ENCODE measurements around the gene CHGA. TPM values are rescaled to one million over a fixed set of nuclear protein-coding genes. Genes with fewer than 3 reads are reported as not detected.

Gene CHGA
- total and polyA plus RNA-seq, 7 donors: 0.04 to 0.87 (median 0.15) TPM; not detected in 3

DNA sequence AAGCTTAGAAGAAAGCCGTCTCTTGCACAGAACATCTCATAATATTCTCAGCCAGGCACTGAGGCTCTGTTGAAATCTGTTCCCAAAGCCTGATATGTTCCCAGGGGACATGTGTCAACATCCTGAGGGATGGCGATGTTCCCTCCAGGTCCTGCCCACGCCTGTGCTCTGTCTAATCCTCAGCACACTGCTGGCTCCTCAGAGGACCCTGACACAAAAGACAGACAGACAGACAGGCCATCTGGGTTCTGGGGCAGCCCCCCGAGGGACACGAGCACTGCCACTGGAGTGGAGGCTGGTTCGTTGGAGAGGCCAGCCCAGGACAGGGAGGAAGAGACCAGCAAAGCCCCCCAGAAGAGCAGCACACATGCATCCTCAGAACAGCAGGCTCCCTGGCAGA is 27.8 kb downstream of the CHGA start:
- TF ChIP-seq, protein P1, sequence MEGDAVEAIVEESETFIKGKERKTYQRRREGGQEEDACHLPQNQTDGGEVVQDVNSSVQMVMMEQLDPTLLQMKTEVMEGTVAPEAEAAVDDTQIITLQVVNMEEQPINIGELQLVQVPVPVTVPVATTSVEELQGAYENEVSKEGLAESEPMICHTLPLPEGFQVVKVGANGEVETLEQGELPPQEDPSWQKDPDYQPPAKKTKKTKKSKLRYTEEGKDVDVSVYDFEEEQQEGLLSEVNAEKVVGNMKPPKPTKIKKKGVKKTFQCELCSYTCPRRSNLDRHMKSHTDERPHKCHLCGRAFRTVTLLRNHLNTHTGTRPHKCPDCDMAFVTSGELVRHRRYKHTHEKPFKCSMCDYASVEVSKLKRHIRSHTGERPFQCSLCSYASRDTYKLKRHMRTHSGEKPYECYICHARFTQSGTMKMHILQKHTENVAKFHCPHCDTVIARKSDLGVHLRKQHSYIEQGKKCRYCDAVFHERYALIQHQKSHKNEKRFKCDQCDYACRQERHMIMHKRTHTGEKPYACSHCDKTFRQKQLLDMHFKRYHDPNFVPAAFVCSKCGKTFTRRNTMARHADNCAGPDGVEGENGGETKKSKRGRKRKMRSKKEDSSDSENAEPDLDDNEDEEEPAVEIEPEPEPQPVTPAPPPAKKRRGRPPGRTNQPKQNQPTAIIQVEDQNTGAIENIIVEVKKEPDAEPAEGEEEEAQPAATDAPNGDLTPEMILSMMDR (IDR thresholded peaks at IDR 0.05): no peak
- ATAC-seq (peak in 2 of 4 donors; percentile 29 to 45), DNase-seq (no peak)
- no peaks in the 10 kb centered on the region for H3K27me3 ChIP-seq (ENCODE audit: insufficient read depth in 3 of 3, low read length in 2 of 3)
- H3K4me1 ChIP-seq: no peaks in the 10 kb centered on the region
- H3K9me3 ChIP-seq: no peaks in the 10 kb centered on the region
- H3K36me3 ChIP-seq (ENCODE audit: insufficient read depth in 1 of 2, low read depth in 1 of 2): peaks cover 0 to 25% of the 10 kb centered on the region in 2 donors
- H3K27ac ChIP-seq: no peak overlapping the region
- intact Hi-C loops (cut with DNase I): loop anchor here in 1 of 2 donors (5.0 kb wide), 1 partner anchor 187 kb away; no protein-coding TSS in a partner anchor
- WGBS, 3 donors: 74 to 80% (median 79%) methylated on average over 6 of the region's 6 CpGs
- no peak overlapping the region for H3K4me3 ChIP-seq

DNA sequence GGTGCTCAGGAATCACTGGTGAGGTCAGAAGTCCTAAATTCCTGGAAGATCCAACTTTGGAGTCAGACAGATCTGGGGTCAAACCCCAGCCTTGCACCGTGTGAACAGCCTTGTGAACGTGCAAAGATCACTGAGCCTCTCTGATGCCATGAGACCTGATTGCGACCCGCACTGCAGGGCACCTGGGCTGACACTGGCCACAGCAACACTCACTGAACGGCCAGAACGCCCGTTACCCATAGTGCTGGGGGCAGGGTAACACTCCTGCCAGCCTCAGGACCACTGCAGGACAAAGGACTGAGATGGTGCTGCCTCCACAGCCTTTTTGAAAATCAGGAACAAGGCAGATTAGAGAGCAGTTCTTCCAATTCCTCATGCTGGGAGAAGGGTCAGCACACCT is 28.3 kb downstream of the CHGA start:
- H3K36me3 ChIP-seq (ENCODE audit: insufficient read depth in 1 of 2, low read depth in 1 of 2): peaks cover 0 to 25% of the 10 kb centered on the region in 2 donors
- no peaks in the 10 kb centered on the region for H3K4me1 ChIP-seq
- 95 to 97% (median 96%) methylated on average over 7 of the region's 7 CpGs for WGBS, 3 donors
- ATAC-seq (no peak), DNase-seq (no peak)
- TF ChIP-seq, protein P1 (IDR thresholded peaks at IDR 0.05): no peak
- no peak overlapping the region for H3K4me3 ChIP-seq
- intact Hi-C loops (cut with DNase I): loop anchor here in 1 of 2 donors (5.0 kb wide), 1 partner anchor 186 kb away; no protein-coding TSS in a partner anchor
- no peaks in the 10 kb centered on the region for H3K27me3 ChIP-seq (ENCODE audit: insufficient read depth in 3 of 3, low read length in 2 of 3)
- no peak overlapping the region for H3K27ac ChIP-seq
- H3K9me3 ChIP-seq: no peaks in the 10 kb centered on the region

DNA sequence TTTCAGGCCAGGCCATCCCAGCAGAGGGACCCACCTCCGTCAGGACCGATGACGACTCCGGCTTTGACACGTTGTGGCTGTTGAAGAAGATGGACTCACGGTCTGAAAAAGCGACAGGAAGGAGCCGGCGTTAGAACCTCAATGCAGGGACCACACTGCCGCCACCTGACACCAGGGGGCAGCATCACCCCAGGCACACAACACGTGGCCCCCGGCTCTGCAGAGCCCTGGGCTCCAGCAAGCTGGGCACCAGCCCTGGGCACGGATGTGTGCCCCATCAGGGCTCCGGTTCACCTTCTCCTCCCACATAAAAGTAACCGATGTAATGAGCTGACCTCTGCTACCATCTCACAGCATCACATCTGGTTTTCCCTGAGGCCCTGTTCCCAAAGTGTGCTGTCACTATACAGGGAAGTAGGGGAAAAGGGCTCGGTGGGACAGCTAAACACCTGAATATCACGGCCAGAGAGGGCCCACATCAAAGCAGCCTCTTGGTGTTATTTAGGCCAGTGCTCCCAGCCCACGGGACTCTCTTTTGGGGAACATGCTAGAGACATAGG is 29.0 kb downstream of the CHGA start:
- peak; percentile 88 to 96 (median 92) for ATAC-seq
- H3K27me3 ChIP-seq (ENCODE audit: insufficient read depth in 3 of 3, low read length in 2 of 3): no peaks in the 10 kb centered on the region
- TF ChIP-seq, protein P1 (IDR thresholded peaks at IDR 0.05): peak; percentile 96
- WGBS, 3 donors: 14 to 23% (median 17%) methylated on average over 18 of the region's 18 CpGs
- peaks cover 0 to 30% of the 10 kb centered on the region in 2 donors for H3K36me3 ChIP-seq (ENCODE audit: insufficient read depth in 1 of 2, low read depth in 1 of 2)
- DNase-seq: peak; percentile 77 to 87
- intact Hi-C loops (cut with DNase I): loop anchor here (1.0 to 5.0 kb wide), 2 partner anchors 185 to 187 kb away; no protein-coding TSS in a partner anchor
- H3K4me3 ChIP-seq: no peak overlapping the region
- H3K9me3 ChIP-seq: no peaks in the 10 kb centered on the region
- no peak overlapping the region for H3K27ac ChIP-seq
- no peaks in the 10 kb centered on the region for H3K4me1 ChIP-seq

DNA sequence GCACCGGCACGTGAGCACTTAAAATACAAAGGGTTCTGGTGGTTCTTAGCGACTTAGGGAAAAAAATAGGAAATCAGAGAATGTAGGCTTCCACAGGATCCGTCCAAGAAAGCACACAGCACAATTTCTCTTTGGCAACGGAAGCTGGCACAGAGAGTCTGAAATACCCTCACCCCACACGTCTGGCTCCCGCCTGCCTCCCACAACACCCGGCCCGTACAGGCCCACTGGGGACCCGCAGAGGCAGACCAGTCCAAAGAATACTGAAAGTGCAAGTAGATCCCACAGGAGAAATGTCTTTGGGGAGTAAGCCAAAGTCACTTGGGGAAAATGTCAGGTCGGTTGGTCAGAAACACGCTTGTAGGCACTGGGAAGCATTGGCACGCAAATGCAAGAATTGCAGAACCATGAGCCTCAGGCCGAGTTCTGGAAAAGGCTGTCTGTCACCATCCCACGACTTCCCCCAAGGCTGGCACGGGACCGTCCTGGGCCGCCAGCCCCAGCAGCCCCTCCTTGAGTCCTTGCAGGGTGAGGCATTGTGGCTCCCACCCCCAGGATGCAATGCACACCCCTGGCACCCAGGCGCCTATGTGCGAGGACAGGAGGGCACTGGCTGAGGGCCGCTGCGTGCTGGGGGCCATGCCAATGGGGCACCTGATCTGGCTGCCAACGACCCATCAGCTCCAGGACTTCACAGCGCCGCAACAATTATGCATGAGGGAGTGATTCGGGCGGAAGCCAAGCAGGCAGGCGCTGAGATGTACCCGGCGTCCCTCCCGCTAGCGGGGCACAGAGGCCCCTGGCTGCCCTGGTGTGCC is 29.7 kb downstream of the CHGA start:
- Histone ChIP-seq H3K36me3 (ENCODE audit: insufficient read depth in 1 of 2, low read depth in 1 of 2) (peaks cover 0 to 37% of the 10 kb centered on the region in 2 donors), H3K4me3 (no peak overlapping the region), H3K4me1 (no peaks in the 10 kb centered on the region), H3K9me3 (no peaks in the 10 kb centered on the region), H3K27ac (no peak overlapping the region), H3K27me3 (ENCODE audit: insufficient read depth in 3 of 3, low read length in 2 of 3) (no peaks in the 10 kb centered on the region)
- 78 to 89% (median 86%) methylated on average over 32 of the region's 32 CpGs for WGBS, 3 donors
- DNase-seq (no peak), ATAC-seq (peak in 1 of 4 donors; percentile 29)
- TF ChIP-seq, protein P1 (IDR thresholded peaks at IDR 0.05): no peak
- intact Hi-C loops (cut with DNase I): loop anchor here (1.0 to 5.0 kb wide), 2 partner anchors 185 to 187 kb away; no protein-coding TSS in a partner anchor
